BLaER1 treated with 17β-estradiol and CSF1 and Interleukin-3, amounts not matched to agents 10 nM and 100 nM (cell line): ENCODE measurements around the gene CCL17.

Experiments
- H3K27ac ChIP-seq, 11 experiments: shearing (Covaris generic); formaldehyde crosslinking; 2 replicates each; pipeline ENCODE4 v1.8.1; 2022
- H3K27me3 ChIP-seq, 11 experiments: shearing (Covaris generic); formaldehyde crosslinking; 2 replicates each; pipeline ENCODE4 v1.8.1; 2022
- H3K36me3 ChIP-seq, 11 experiments: shearing (Covaris generic); formaldehyde crosslinking; 2 replicates each; pipeline ENCODE4 v1.8.1; 2022
- H3K4me1 ChIP-seq, 10 experiments: shearing (Covaris generic); formaldehyde crosslinking; 2 replicates each; pipeline ENCODE4 v1.8.1; 2022
- H3K4me2 ChIP-seq, 11 experiments: shearing (Covaris generic); formaldehyde crosslinking; 2 replicates each; pipeline ENCODE4 v1.8.1; 2022
- H3K4me3 ChIP-seq, 10 experiments: shearing (Covaris generic); formaldehyde crosslinking; 2 replicates each; pipeline ENCODE4 v1.8.1; 2022
- H3K9ac ChIP-seq, 11 experiments: shearing (Covaris generic); formaldehyde crosslinking; 2 replicates each; pipeline ENCODE4 v1.8.1; 2022
- H3K9me3 ChIP-seq, 11 experiments: shearing (Covaris generic); formaldehyde crosslinking; replicated peaks in 1 of 11; 2 replicates each; pipeline ENCODE4 v1.8.1; 2022
- H4K20me1 ChIP-seq, 11 experiments: shearing (Covaris generic); formaldehyde crosslinking; 2 replicates each; pipeline ENCODE4 v1.8.1; 2022
- Cebpa-rat ChIP-seq, 11 experiments: shearing (Covaris generic); IDR thresholded peaks; 2 replicates each; pipeline ENCODE4 v1.8.1; 2022

The CCL17 gene

GRCh38 chr16:57403965-57404817 is at the start of gene CCL17:
Gene CCL17 (plus strand): TSS chr16:57404767. CDS start chr16:57413933, 9,166 bp downstream.
- H3K9ac ChIP-seq, result no peak within 1 kb of the TSS
- H3K9me3 ChIP-seq, result no peaks in the 10 kb centered on the region
- no peaks in the 10 kb centered on the region for H3K27me3 ChIP-seq
- H3K4me1 ChIP-seq, result peaks cover 22 to 65% (median 30%) of the 10 kb centered on the region in 10 experiments
- H4K20me1 ChIP-seq, result no peaks in the 10 kb centered on the region
- no peaks in the 10 kb centered on the region for H3K36me3 ChIP-seq
- no peak within 1 kb of the TSS for H3K27ac ChIP-seq
- no peak for TF ChIP-seq Cebpa-rat (IDR thresholded peaks at IDR 0.05)
- no peak within 1 kb of the TSS for H3K4me3 ChIP-seq
- peak within 1 kb of the TSS in 2 of 11 experiments; percentile 6 to 33; a peak in 3 of 22 replicates for H3K4me2 ChIP-seq

DNA sequence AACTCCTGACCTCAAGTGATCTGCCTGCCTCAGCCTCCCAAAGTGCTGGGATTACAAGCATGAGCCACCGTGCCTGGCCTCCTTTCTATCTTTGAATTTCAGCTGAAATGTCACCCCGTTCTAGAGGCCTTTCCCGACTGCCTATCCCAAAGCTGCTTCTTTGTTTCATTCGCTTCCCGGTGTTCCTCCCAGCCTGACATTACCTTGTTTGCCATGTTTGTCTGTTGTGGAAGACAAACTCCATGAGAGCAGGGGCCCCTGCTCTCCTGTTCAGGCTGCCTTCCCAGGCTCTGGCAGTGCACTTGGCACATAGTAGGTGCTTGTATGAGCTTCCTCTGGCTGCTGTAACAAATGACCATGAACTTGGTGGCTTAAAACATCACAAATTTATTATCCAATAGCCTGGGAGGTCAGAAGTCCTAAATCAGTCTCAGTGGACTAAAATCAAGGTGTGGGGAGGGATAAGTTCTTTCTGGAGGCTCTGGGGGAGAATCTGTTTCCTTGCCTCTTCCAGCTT is 48.6 kb upstream of the CCL17 start:
- H3K9me3 ChIP-seq, result no peaks in the 10 kb centered on the region
- no peaks in the 10 kb centered on the region for H3K27me3 ChIP-seq
- no peak for TF ChIP-seq Cebpa-rat (IDR thresholded peaks at IDR 0.05)
- no peaks in the 10 kb centered on the region for H3K36me3 ChIP-seq
- peaks cover 0 to 4% (median 0%) of the 10 kb centered on the region in 11 experiments; a peak in 1 of 22 replicates for H4K20me1 ChIP-seq
- H3K9ac ChIP-seq, result no peak overlapping the region
- H3K27ac ChIP-seq, result no peak overlapping the region
- no peak overlapping the region for H3K4me2 ChIP-seq
- H3K4me3 ChIP-seq, result no peak overlapping the region
- H3K4me1 ChIP-seq, result peaks cover 8 to 18% (median 13%) of the 10 kb centered on the region in 10 experiments; a peak in 18 of 20 replicates

DNA sequence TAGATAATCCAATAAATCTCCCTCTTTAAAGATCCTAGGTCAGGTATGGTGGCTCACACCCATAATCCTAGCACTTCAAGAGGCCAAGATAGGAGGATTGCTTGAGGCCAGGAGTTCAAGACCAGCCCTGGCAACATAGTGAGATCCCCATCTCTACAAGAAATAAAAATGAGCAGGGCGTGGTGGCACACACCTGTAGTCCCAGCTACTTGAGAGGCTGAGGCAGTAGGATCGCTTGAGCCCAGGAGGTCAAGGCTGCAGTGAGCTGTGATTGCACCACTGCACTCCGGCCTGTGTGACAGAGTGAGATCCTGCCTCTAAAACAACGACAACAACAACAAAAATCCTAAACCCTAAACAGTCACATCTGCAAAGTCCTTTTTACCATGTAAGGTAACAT is 48.0 kb upstream of the CCL17 start:
- Histone ChIP-seq H3K27ac (no peak overlapping the region), H3K27me3 (no peaks in the 10 kb centered on the region), H3K4me1 (peaks cover 8 to 18% (median 13%) of the 10 kb centered on the region in 10 experiments; a peak in 18 of 20 replicates)

GRCh38 chr16:57357330-57358085 is 47.1 kb upstream of the CCL17 start:
- peaks cover 0 to 2% (median 0%) of the 10 kb centered on the region in 11 experiments; a peak in 1 of 22 replicates for H4K20me1 ChIP-seq
- peaks cover 8 to 18% (median 13%) of the 10 kb centered on the region in 10 experiments; a peak in 18 of 20 replicates for H3K4me1 ChIP-seq
- no peak overlapping the region for H3K4me3 ChIP-seq
- H3K4me2 ChIP-seq, result peak overlapping the region; percentile 10 to 69 (median 46); a peak in 17 of 22 replicates
- H3K9ac ChIP-seq, result peak overlapping the region in 2 of 11 experiments; percentile 19 to 23; a peak in 3 of 22 replicates
- H3K27me3 ChIP-seq, result no peaks in the 10 kb centered on the region
- H3K36me3 ChIP-seq, result no peaks in the 10 kb centered on the region
- no peak for TF ChIP-seq Cebpa-rat (IDR thresholded peaks at IDR 0.05)
- no peaks in the 10 kb centered on the region for H3K9me3 ChIP-seq
- peak overlapping the region in 3 of 11 experiments; percentile 21 to 44 (median 32); a peak in 4 of 22 replicates for H3K27ac ChIP-seq

More for the DNA sequence above, 48.0 kb upstream of the CCL17 start:
- no peak for TF ChIP-seq Cebpa-rat (IDR thresholded peaks at IDR 0.05)
- H4K20me1 ChIP-seq, result peaks cover 0 to 4% (median 0%) of the 10 kb centered on the region in 11 experiments; a peak in 1 of 22 replicates
- H3K4me3 ChIP-seq, result no peak overlapping the region
- no peak overlapping the region for H3K4me2 ChIP-seq
- H3K36me3 ChIP-seq, result no peaks in the 10 kb centered on the region
- H3K9me3 ChIP-seq, result no peaks in the 10 kb centered on the region
- no peak overlapping the region for H3K9ac ChIP-seq

GRCh38 chr16:57358086-57358420 is 46.5 kb upstream of the CCL17 start:
- H3K4me2 ChIP-seq, result peak overlapping the region; percentile 10 to 69 (median 46); a peak in 16 of 22 replicates
- peaks cover 8 to 18% (median 13%) of the 10 kb centered on the region in 10 experiments; a peak in 18 of 20 replicates for H3K4me1 ChIP-seq
- no peak overlapping the region for H3K4me3 ChIP-seq
- peak overlapping the region in 3 of 11 experiments; percentile 21 to 44 (median 32); a peak in 4 of 22 replicates for H3K27ac ChIP-seq
- no peak for TF ChIP-seq Cebpa-rat (IDR thresholded peaks at IDR 0.05)
- no peaks in the 10 kb centered on the region for H3K9me3 ChIP-seq
- H3K36me3 ChIP-seq, result no peaks in the 10 kb centered on the region
- no peaks in the 10 kb centered on the region for H3K27me3 ChIP-seq
- peak overlapping the region in 2 of 11 experiments; percentile 19 to 23; a peak in 2 of 22 replicates for H3K9ac ChIP-seq
- no peaks in the 10 kb centered on the region for H4K20me1 ChIP-seq

GRCh38 chr16:57358527-57359095 is 46.0 kb upstream of the CCL17 start, which contains the start of gene CCL22:
Gene CCL22 (plus strand): TSS chr16:57358783. CDS start chr16:57358817, 34 bp downstream.
- Histone ChIP-seq H3K27ac (peak within 1 kb of the TSS in 3 of 11 experiments; percentile 21 to 44 (median 32); a peak in 4 of 22 replicates), H4K20me1 (no peaks in the 10 kb centered on the region), H3K27me3 (no peaks in the 10 kb centered on the region), H3K4me2 (peak within 1 kb of the TSS; percentile 10 to 69 (median 46); a peak in 17 of 22 replicates), H3K36me3 (no peaks in the 10 kb centered on the region), H3K4me1 (peaks cover 8 to 18% (median 13%) of the 10 kb centered on the region in 10 experiments; a peak in 18 of 20 replicates), H3K9me3 (no peaks in the 10 kb centered on the region), H3K9ac (peak within 1 kb of the TSS in 2 of 11 experiments; percentile 19 to 23; a peak in 3 of 22 replicates), H3K4me3 (no peak within 1 kb of the TSS)
- no peak for TF ChIP-seq Cebpa-rat (IDR thresholded peaks at IDR 0.05)

GRCh38 chr16:57360321-57360935 is 44.1 kb upstream of the CCL17 start:
- Histone ChIP-seq H3K9ac (no peak overlapping the region), H3K4me1 (peaks cover 8 to 18% (median 13%) of the 10 kb centered on the region in 10 experiments; a peak in 18 of 20 replicates), H3K4me2 (no peak overlapping the region), H4K20me1 (no peaks in the 10 kb centered on the region), H3K27ac (no peak overlapping the region), H3K4me3 (no peak overlapping the region), H3K36me3 (no peaks in the 10 kb centered on the region), H3K27me3 (no peaks in the 10 kb centered on the region), H3K9me3 (no peaks in the 10 kb centered on the region)
- TF ChIP-seq Cebpa-rat (IDR thresholded peaks at IDR 0.05), result no peak

- H4K20me1 ChIP-seq, result no peaks in the 10 kb centered on the region
- no peaks in the 10 kb centered on the region for H3K9me3 ChIP-seq
- H3K9ac ChIP-seq, result no peak overlapping the region
- no peak overlapping the region for H3K27ac ChIP-seq
- no peak overlapping the region for H3K4me3 ChIP-seq
- no peaks in the 10 kb centered on the region for H3K36me3 ChIP-seq
- H3K4me2 ChIP-seq, result no peak overlapping the region
- H3K27me3 ChIP-seq, result no peaks in the 10 kb centered on the region
- peaks cover 8 to 24% (median 13%) of the 10 kb centered on the region in 10 experiments; a peak in 18 of 20 replicates for H3K4me1 ChIP-seq
- TF ChIP-seq Cebpa-rat (IDR thresholded peaks at IDR 0.05), result no peak
These were observed 43.2 kb upstream of the CCL17 start for GRCh38 chr16:57361404-57361803.
